ENCODE results near the gene PARS2.

DNA sequence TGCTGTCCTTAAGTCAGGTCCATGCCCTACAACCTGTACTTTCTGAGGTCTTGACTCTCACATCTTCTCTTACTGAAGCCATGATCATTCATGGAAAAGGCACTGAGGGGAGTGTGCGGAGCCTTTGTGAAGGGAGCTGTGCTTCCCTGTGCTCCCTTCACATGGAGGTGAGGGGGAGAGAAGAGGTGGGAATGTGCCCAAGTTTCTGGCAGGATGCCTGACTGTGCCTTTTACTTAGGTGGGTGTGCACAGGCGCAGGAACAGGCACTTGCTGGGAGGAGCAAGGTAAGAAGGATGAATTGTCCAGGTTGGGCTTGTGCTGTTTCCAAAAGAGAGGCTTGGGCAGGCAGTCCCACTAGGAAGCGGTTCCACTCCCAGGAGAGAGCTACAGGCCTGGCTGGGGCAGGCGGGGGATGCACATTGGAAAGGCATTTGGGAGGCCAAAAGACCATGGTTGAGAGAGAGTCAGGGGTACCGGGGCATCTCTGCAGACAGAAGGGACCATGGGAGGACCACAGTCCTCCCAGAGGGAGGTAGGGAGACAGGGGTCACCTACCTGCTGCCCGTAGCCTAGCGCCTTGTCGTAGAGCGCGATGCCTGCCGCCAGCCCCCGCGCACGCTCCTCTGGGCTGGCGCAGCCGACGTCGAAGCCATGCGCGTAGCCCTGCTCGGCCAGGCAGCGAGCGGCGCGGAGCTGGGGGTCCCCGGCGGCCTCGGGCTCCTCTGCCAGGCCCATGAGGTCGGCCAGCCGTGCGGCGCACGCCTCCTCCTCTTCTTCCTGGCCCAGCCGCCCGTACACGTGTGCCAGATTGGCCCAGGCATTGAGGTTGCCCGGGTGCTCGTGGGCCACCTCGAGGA lies 35.9 kb upstream of the PARS2 start:
- TF ChIP-seq, protein P1, sequence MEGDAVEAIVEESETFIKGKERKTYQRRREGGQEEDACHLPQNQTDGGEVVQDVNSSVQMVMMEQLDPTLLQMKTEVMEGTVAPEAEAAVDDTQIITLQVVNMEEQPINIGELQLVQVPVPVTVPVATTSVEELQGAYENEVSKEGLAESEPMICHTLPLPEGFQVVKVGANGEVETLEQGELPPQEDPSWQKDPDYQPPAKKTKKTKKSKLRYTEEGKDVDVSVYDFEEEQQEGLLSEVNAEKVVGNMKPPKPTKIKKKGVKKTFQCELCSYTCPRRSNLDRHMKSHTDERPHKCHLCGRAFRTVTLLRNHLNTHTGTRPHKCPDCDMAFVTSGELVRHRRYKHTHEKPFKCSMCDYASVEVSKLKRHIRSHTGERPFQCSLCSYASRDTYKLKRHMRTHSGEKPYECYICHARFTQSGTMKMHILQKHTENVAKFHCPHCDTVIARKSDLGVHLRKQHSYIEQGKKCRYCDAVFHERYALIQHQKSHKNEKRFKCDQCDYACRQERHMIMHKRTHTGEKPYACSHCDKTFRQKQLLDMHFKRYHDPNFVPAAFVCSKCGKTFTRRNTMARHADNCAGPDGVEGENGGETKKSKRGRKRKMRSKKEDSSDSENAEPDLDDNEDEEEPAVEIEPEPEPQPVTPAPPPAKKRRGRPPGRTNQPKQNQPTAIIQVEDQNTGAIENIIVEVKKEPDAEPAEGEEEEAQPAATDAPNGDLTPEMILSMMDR (IDR thresholded peaks at IDR 0.05; ENCODE audit: insufficient read depth, low read depth, low read length), result no peak
- no peak for TF ChIP-seq EZH2 (IDR thresholded peaks at IDR 0.05; ENCODE audit: insufficient read depth, low read length)

Measured in astrocyte (in vitro differentiated cells and primary cell).